ENCODE results near the gene GJC3. TPM values are rescaled to one million over a fixed set of nuclear protein-coding genes. Genes with fewer than 3 reads are reported as not detected.
A peak's percentile ranks its signal among the peaks of the same experiment; 100 is the strongest.

Gene GJC3
- total and polyA plus RNA-seq, 2 of the 13 experiments (the other 11 are each of a cell fraction or from before 2014, with no cell fraction given): 0.75 to 1.4 TPM

GRCh38 chr7:99975782-99976521 is 46.5 kb upstream of the GJC3 start, which contains the start of gene AZGP1 (continued):
- TF ChIP-seq HMGXB3 (CRISPR knock-in tag; IDR thresholded peaks at IDR 0.05; ENCODE audit: borderline replicate concordance) (no peak), ZNF615 (CRISPR knock-in tag; IDR thresholded peaks at IDR 0.05; ENCODE audit: borderline replicate concordance) (no peak), RNF219 (CRISPR knock-in tag; IDR thresholded peaks at IDR 0.05) (no peak), ZNF205 (CRISPR knock-in tag; IDR thresholded peaks at IDR 0.05) (no peak), ZNF644 (CRISPR knock-in tag; IDR thresholded peaks at IDR 0.05; ENCODE audit: low read depth) (no peak), NCOA5 (CRISPR knock-in tag; IDR thresholded peaks at IDR 0.05) (no peak), KDM1A (CRISPR knock-in tag; IDR thresholded peaks at IDR 0.05) (no peak), ZNF800 (CRISPR knock-in tag; IDR thresholded peaks at IDR 0.05) (0 out of 2 replicates have a peak, but pooled peaks have one; percentile 23), MAF1 (CRISPR knock-in tag; IDR thresholded peaks at IDR 0.05; ENCODE audit: borderline replicate concordance) (no peak), PAXIP1 (CRISPR knock-in tag; conservative IDR thresholded peaks at IDR 0.05) (peak; percentile 76), ZNF570 (CRISPR knock-in tag; IDR thresholded peaks at IDR 0.05; ENCODE audit: borderline replicate concordance) (no peak), NCOA2 (CRISPR knock-in tag; IDR thresholded peaks at IDR 0.05) (no peak), TCF7 (IDR thresholded peaks at IDR 0.05; ENCODE audit: low read depth) (no peak), ZNF597 (CRISPR knock-in tag; IDR thresholded peaks at IDR 0.05) (no peak), FOXA3 (CRISPR knock-in tag; IDR thresholded peaks at IDR 0.05) (peak; percentile 52), GZF1 (CRISPR knock-in tag; IDR thresholded peaks at IDR 0.05) (no peak)

All from HepG2 (cell line).